HFFc6 (cell line): ENCODE data around the gene ANGPTL2. TPM values are rescaled to one million over a fixed set of nuclear protein-coding genes. Genes with fewer than 3 reads are reported as not detected.

Experiments
- DNase-seq: peaks from one replicate; pipeline ENCODE4 v3.0.0-alpha.2; 2018
- H3K27ac Mint-ChIP-seq: 2 replicates; pipeline ENCODE4 v1.8.0; 2020; ENCODE audit warnings: mild to moderate bottlenecking, mixed read lengths
- H3K27me3 Mint-ChIP-seq: 2 replicates; pipeline ENCODE4 v1.8.0; 2021; ENCODE audit warnings: mild to moderate bottlenecking, moderate library complexity, mixed read lengths; ENCODE audit not compliant: insufficient read depth
- H3K36me3 Mint-ChIP-seq: 2 replicates; pipeline ENCODE4 v1.8.0; 2021; ENCODE audit warnings: low read depth, mixed read lengths
- H3K4me1 Mint-ChIP-seq: 2 replicates; pipeline ENCODE4 v1.8.0; 2020; ENCODE audit warnings: low read depth, mixed read lengths
- H3K4me3 Mint-ChIP-seq: 2 replicates; pipeline ENCODE4 v1.8.0; 2020; ENCODE audit warnings: mild to moderate bottlenecking, moderate library complexity, mixed read lengths
- H3K9me3 Mint-ChIP-seq: 2 replicates; pipeline ENCODE4 v1.8.0; 2020; ENCODE audit warnings: mild to moderate bottlenecking, mixed read lengths
- total RNA-seq, 6 experiments: library from RNA; stranded (reverse); fragmentation: NEBNext Ultra II Directional; extraction: Animal tissue kit (Norgen Biotek cat#: 25700); gene quantifications; 2 replicates in 1 of 6; 3 replicates in 5 of 6; pipeline ENCODE4 v1.2.3, GENCODE V29; 2021
- TF ChIP-seq, protein P1 (sequence below): fragments of 200-600 bp; sonication (generic); IDR thresholded peaks from 2 replicates; pipeline ENCODE4 v1.5.0; 2021; ENCODE audit warnings: antibody characterized with exemption, mild to moderate bottlenecking

ANGPTL2 gene
- total RNA-seq, 6 experiments from 2014 or later = 15.0 to 20.9 (median 19.4) TPM

- 0 out of 2 replicates have a peak, but pooled peaks cover 4% of the 10 kb centered on the region for H3K4me1 Mint-ChIP-seq
- no peaks in the 10 kb centered on the region for H3K36me3 Mint-ChIP-seq
- TF ChIP-seq, protein P1, sequence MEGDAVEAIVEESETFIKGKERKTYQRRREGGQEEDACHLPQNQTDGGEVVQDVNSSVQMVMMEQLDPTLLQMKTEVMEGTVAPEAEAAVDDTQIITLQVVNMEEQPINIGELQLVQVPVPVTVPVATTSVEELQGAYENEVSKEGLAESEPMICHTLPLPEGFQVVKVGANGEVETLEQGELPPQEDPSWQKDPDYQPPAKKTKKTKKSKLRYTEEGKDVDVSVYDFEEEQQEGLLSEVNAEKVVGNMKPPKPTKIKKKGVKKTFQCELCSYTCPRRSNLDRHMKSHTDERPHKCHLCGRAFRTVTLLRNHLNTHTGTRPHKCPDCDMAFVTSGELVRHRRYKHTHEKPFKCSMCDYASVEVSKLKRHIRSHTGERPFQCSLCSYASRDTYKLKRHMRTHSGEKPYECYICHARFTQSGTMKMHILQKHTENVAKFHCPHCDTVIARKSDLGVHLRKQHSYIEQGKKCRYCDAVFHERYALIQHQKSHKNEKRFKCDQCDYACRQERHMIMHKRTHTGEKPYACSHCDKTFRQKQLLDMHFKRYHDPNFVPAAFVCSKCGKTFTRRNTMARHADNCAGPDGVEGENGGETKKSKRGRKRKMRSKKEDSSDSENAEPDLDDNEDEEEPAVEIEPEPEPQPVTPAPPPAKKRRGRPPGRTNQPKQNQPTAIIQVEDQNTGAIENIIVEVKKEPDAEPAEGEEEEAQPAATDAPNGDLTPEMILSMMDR = no peak
- no peaks in the 10 kb centered on the region for H3K9me3 Mint-ChIP-seq
- peaks cover 6% of the 10 kb centered on the region for H3K27me3 Mint-ChIP-seq
- no peak overlapping the region for H3K4me3 Mint-ChIP-seq
- no peak for DNase-seq
- H3K27ac Mint-ChIP-seq = no peak overlapping the region
These were observed 22.4 kb upstream of the ANGPTL2 start for GRCh38 chr9:127144670-127145445.

DNA sequence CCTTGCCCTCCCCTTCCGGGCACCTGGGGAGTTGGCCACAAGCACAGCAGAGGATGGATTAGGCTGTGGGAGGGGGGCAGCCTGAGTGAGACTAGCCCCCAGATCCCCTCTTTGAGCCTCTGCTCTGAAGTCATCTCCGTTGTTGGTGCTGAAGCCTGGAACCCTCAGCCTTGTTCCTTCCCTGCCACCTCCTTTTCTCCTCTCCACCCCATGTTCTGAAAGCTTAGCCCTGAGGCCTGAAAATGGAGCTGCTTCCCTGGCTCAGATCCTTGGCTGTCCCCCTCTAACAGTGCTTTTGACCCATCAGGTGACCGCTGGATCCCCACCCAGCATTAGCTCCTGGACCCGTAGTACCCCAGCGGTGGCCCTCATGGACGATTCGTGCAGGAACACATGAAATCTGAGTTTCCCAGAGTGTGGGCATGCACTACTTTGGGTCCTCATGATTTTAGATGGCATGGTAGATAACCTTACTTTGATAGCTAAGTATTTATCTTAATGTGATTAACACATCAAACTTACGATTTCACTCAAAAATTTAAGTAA, 21.6 kb upstream of the ANGPTL2 start:
- peaks cover 4% of the 10 kb centered on the region for H3K27me3 Mint-ChIP-seq
- H3K4me3 Mint-ChIP-seq = no peak overlapping the region
- TF ChIP-seq, protein P1 = no peak
- H3K27ac Mint-ChIP-seq = no peak overlapping the region
- 0 out of 2 replicates have a peak, but pooled peaks cover 4% of the 10 kb centered on the region for H3K4me1 Mint-ChIP-seq
- DNase-seq = no peak
- H3K36me3 Mint-ChIP-seq = no peaks in the 10 kb centered on the region
- no peaks in the 10 kb centered on the region for H3K9me3 Mint-ChIP-seq

- TF ChIP-seq, protein P1 = no peak
- peaks cover 4% of the 10 kb centered on the region for H3K27me3 Mint-ChIP-seq
- H3K27ac Mint-ChIP-seq = no peak overlapping the region
- no peaks in the 10 kb centered on the region for H3K36me3 Mint-ChIP-seq
- no peaks in the 10 kb centered on the region for H3K9me3 Mint-ChIP-seq
- DNase-seq = no peak
- H3K4me3 Mint-ChIP-seq = no peak overlapping the region
- H3K4me1 Mint-ChIP-seq = 0 out of 2 replicates have a peak, but pooled peaks cover 4% of the 10 kb centered on the region
These were observed 20.6 kb upstream of the ANGPTL2 start for GRCh38 chr9:127142931-127143464.

- peaks cover 5% of the 10 kb centered on the region for H3K27me3 Mint-ChIP-seq
- TF ChIP-seq, protein P1 = no peak
- no peaks in the 10 kb centered on the region for H3K36me3 Mint-ChIP-seq
- no peak for DNase-seq
- H3K9me3 Mint-ChIP-seq = no peaks in the 10 kb centered on the region
- H3K4me1 Mint-ChIP-seq = 0 out of 2 replicates have a peak, but pooled peaks cover 3% of the 10 kb centered on the region
- no peak overlapping the region for H3K4me3 Mint-ChIP-seq
- no peak overlapping the region for H3K27ac Mint-ChIP-seq
These were observed 19.9 kb upstream of the ANGPTL2 start for GRCh38 chr9:127142291-127142690.

- peaks cover 5% of the 10 kb centered on the region for H3K27me3 Mint-ChIP-seq
- no peak overlapping the region for H3K4me3 Mint-ChIP-seq
- no peaks in the 10 kb centered on the region for H3K4me1 Mint-ChIP-seq
- no peaks in the 10 kb centered on the region for H3K36me3 Mint-ChIP-seq
- H3K27ac Mint-ChIP-seq = no peak overlapping the region
- H3K9me3 Mint-ChIP-seq = no peaks in the 10 kb centered on the region
- TF ChIP-seq, protein P1 = no peak
- DNase-seq = no peak
These were observed 18.6 kb upstream of the ANGPTL2 start for GRCh38 chr9:127140842-127141675.
